ENCODE measurements around the gene TMEM179. TPM values are rescaled to one million over a fixed set of nuclear protein-coding genes. Genes with fewer than 3 reads are reported as not detected.

TMEM179 gene
- polyA plus RNA-seq, 1 donor (not counting 4 experiments of a cell fraction or from before 2014, with no cell fraction given) = not detected

- dilution Hi-C loops (cut with MboI; ENCODE audit: extremely low pct_ligation_motif_present, low sequenced_read_pairs) = no loop called here
- Histone ChIP-seq H3K9me1 (ENCODE audit: control insufficient read depth, extremely low read depth, insufficient read depth, low read length) (no peaks in the 10 kb centered on the region), H3K4me3 (ENCODE audit: control insufficient read depth in 2 of 3, extremely low read depth in 1 of 3, insufficient read depth in 2 of 3, low read depth in 1 of 3, low read length in 3 of 3) (no peak overlapping the region), H3K9me3 (ENCODE audit: control insufficient read depth, low read depth, low read length) (no peaks in the 10 kb centered on the region), H3K79me2 (ENCODE audit: control insufficient read depth, insufficient read depth, low read length) (no peaks in the 10 kb centered on the region), H3K4me2 (ENCODE audit: control insufficient read depth, extremely low read depth, insufficient read depth, low read depth, low read length) (no peak overlapping the region), H3K27me3 (ENCODE audit: control insufficient read depth, extremely low read depth, insufficient read depth, low read length) (no peaks in the 10 kb centered on the region), H3K9ac (ENCODE audit: control insufficient read depth, extremely low read depth, insufficient read depth, low read length) (no peak overlapping the region), H4K20me1 (ENCODE audit: control insufficient read depth, extremely low read depth, insufficient read depth, low read length) (peaks cover 2% of the 10 kb centered on the region), H3K27ac (ENCODE audit: control insufficient read depth, insufficient read depth, low read length) (no peak overlapping the region), H2AFZ (ENCODE audit: control insufficient read depth, low read length) (no peak overlapping the region), H3K36me3 (ENCODE audit: control insufficient read depth in 2 of 2, extremely low read depth in 1 of 2, insufficient read depth in 2 of 2, low read length in 2 of 2) (no peaks in the 10 kb centered on the region), H3K4me1 (ENCODE audit: control insufficient read depth, extremely low read depth, insufficient read depth, low read length) (no peaks in the 10 kb centered on the region)
- DNase-seq (ENCODE audit: low read depth, low spot score) (no peak), FAIRE-seq (no peak)
- TF ChIP-seq CTCF (optimal IDR thresholded peaks at IDR 0.05 in 1 of 3, IDR thresholded peaks at IDR 0.05 in 1 of 3, conservative IDR thresholded peaks at IDR 0.05 in 1 of 3; ENCODE audit: extremely low read depth in 1 of 3, insufficient read depth in 2 of 3, low read length in 3 of 3) (no peak), EZH2 (IDR thresholded peaks at IDR 0.05; ENCODE audit: low read length) (no peak)
Observed at GRCh38 chr14:104593710-104594136, 10.8 kb downstream of the TMEM179 start.

- no peak for FAIRE-seq
- Histone ChIP-seq H3K4me1 (ENCODE audit: control insufficient read depth, extremely low read depth, insufficient read depth, low read length) (no peaks in the 10 kb centered on the region), H4K20me1 (ENCODE audit: control insufficient read depth, extremely low read depth, insufficient read depth, low read length) (peaks cover 2% of the 10 kb centered on the region), H3K36me3 (ENCODE audit: control insufficient read depth in 2 of 2, extremely low read depth in 1 of 2, insufficient read depth in 2 of 2, low read length in 2 of 2) (no peaks in the 10 kb centered on the region), H3K4me3 (ENCODE audit: control insufficient read depth in 2 of 3, extremely low read depth in 1 of 3, insufficient read depth in 2 of 3, low read depth in 1 of 3, low read length in 3 of 3) (no peak overlapping the region), H3K27ac (ENCODE audit: control insufficient read depth, insufficient read depth, low read length) (no peak overlapping the region), H3K9me1 (ENCODE audit: control insufficient read depth, extremely low read depth, insufficient read depth, low read length) (no peaks in the 10 kb centered on the region), H3K9me3 (ENCODE audit: control insufficient read depth, low read depth, low read length) (no peaks in the 10 kb centered on the region), H3K4me2 (ENCODE audit: control insufficient read depth, extremely low read depth, insufficient read depth, low read depth, low read length) (no peak overlapping the region), H3K9ac (ENCODE audit: control insufficient read depth, extremely low read depth, insufficient read depth, low read length) (no peak overlapping the region), H2AFZ (ENCODE audit: control insufficient read depth, low read length) (no peak overlapping the region), H3K27me3 (ENCODE audit: control insufficient read depth, extremely low read depth, insufficient read depth, low read length) (no peaks in the 10 kb centered on the region), H3K79me2 (ENCODE audit: control insufficient read depth, insufficient read depth, low read length) (no peaks in the 10 kb centered on the region)
- TF ChIP-seq EZH2 (IDR thresholded peaks at IDR 0.05; ENCODE audit: low read length) (no peak), CTCF (optimal IDR thresholded peaks at IDR 0.05 in 1 of 3, IDR thresholded peaks at IDR 0.05 in 1 of 3, conservative IDR thresholded peaks at IDR 0.05 in 1 of 3; ENCODE audit: extremely low read depth in 1 of 3, insufficient read depth in 2 of 3, low read length in 3 of 3) (no peak)
- dilution Hi-C loops (cut with MboI; ENCODE audit: extremely low pct_ligation_motif_present, low sequenced_read_pairs) = no loop called here
- no peak for DNase-seq (ENCODE audit: low read depth, low spot score)
Observed at GRCh38 chr14:104593241-104593701, 11.3 kb downstream of the TMEM179 start.
